Right atrium auricular region (tissue), 2 donors: ENCODE results near the gene ENPP1. TPM values are rescaled to one million over a fixed set of nuclear protein-coding genes. Genes with fewer than 3 reads are reported as not detected.

Source experiments
- DNase-seq: peaks from one replicate; pipeline ENCODE4 v3.0.0-alpha.2; 2019; ENCODE audit warnings: low spot score
- H3K27ac ChIP-seq, 2 donors: fragments of 200-600 bp; sonication (generic); 1 replicate in 1 of 2; 2 replicates in 1 of 2; pipeline ENCODE4 v1.5.1; 2016 to 2019
- H3K27me3 ChIP-seq, 2 donors: fragments of 200-600 bp; sonication (generic); one replicate each; pipeline versions ENCODE4 v1.5.1 to v1.6.0; 2017 to 2019
- H3K36me3 ChIP-seq: fragments of 200-600 bp; sonication (generic); one replicate; pipeline ENCODE4 v1.5.1; 2016
- H3K4me1 ChIP-seq, 2 donors: fragments of 200-600 bp; sonication (generic); one replicate each; pipeline versions ENCODE4 v1.5.1 to v1.6.0; 2017 to 2019
- H3K4me3 ChIP-seq, 2 donors: fragments of 200-600 bp; sonication (generic); 1 replicate in 1 of 2; 2 replicates in 1 of 2; pipeline ENCODE4 v1.5.1; 2017 to 2019; ENCODE audit warnings: mild to moderate bottlenecking in 1 of 2, moderate library complexity in 1 of 2
- H3K9me3 ChIP-seq, 2 donors: fragments of 200-600 bp; sonication (generic); one replicate each; pipeline ENCODE4 v1.5.1; 2019
- total RNA-seq, 2 donors: library from RNA; depleted of rRNA; stranded (reverse); fragments of >200 nt; gene quantifications; one replicate each; pipeline ENCODE4 v1.1.0, GENCODE V29; 2016
- TF ChIP-seq, protein P1 (sequence below), 2 donors: fragments of 200-600 bp; sonication (generic); IDR thresholded peaks; one replicate each; pipeline ENCODE4 v1.5.1; 2019; ENCODE audit warnings: antibody characterized with exemption in 2 of 2

ENPP1 gene
- total RNA-seq, 2 donors from 2014 or later: 3.4 to 5.5 TPM

DNA sequence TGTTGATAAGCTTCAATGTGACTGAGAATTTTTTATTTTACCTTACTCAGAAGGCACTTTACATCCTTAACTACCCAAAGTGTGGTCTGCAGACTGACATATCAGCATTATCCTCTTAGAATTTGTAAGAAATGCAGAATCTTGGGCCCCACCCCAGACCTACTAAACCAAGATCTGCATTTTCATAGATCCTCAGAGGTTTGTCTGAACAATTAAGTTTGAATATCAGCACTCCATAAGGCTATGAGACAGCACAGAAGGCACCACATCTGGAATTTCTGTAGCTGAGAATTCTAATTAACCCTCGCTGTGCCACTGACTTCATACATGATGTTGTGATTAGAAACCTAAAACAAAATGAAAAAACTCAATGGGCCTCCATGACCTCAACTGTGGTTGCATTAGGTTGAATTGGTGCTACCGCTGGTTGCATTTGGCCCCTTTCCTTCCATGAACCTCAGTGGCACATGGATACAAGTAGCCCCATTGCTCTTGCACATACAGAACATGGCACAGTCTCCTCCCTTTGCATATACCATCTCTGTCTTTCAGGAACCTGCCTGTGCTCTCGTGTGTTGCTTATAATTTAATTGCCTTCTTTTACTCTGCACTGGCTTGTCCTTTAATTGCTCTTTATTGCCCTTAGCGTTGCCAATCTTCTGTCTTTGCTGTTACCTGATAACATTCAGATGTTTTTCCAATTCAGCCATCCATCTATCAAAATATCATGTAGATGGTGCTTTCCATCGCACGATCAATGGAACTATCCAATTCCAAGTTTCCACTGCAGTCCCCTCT lies 13.4 kb downstream of the ENPP1 start:
- no peak for DNase-seq
- Histone ChIP-seq H3K4me1 (peaks cover 2 to 10% of the 10 kb centered on the region in 2 donors), H3K36me3 (no peaks in the 10 kb centered on the region), H3K4me3 (no peak overlapping the region), H3K9me3 (no peaks in the 10 kb centered on the region), H3K27me3 (no peaks in the 10 kb centered on the region), H3K27ac (no peak overlapping the region)
- TF ChIP-seq, protein P1, sequence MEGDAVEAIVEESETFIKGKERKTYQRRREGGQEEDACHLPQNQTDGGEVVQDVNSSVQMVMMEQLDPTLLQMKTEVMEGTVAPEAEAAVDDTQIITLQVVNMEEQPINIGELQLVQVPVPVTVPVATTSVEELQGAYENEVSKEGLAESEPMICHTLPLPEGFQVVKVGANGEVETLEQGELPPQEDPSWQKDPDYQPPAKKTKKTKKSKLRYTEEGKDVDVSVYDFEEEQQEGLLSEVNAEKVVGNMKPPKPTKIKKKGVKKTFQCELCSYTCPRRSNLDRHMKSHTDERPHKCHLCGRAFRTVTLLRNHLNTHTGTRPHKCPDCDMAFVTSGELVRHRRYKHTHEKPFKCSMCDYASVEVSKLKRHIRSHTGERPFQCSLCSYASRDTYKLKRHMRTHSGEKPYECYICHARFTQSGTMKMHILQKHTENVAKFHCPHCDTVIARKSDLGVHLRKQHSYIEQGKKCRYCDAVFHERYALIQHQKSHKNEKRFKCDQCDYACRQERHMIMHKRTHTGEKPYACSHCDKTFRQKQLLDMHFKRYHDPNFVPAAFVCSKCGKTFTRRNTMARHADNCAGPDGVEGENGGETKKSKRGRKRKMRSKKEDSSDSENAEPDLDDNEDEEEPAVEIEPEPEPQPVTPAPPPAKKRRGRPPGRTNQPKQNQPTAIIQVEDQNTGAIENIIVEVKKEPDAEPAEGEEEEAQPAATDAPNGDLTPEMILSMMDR (IDR thresholded peaks at IDR 0.05): no peak

DNA sequence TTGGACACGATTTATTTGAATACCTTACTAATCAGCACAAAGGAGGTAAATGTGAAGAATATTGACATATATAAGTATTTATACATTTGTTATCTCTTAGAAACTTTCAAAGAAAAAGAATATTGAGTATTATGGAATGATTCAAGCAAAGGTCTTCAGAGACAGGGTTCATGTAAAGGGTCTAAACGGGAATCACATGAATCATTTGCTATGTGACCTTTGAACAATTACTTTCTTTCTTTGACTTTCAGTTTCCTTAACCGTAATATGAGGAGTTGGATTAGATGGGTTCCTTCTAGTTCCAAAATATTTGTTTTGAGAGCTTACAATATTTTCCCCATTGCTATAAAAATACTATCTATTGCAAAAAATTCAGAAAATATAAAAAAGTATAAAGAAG lies 14.3 kb downstream of the ENPP1 start:
- no peak for DNase-seq
- TF ChIP-seq, protein P1 (IDR thresholded peaks at IDR 0.05): no peak
- Histone ChIP-seq H3K4me1 (peaks cover 2 to 10% of the 10 kb centered on the region in 2 donors), H3K4me3 (no peak overlapping the region), H3K27me3 (no peaks in the 10 kb centered on the region), H3K36me3 (no peaks in the 10 kb centered on the region), H3K9me3 (no peaks in the 10 kb centered on the region), H3K27ac (no peak overlapping the region)

DNA sequence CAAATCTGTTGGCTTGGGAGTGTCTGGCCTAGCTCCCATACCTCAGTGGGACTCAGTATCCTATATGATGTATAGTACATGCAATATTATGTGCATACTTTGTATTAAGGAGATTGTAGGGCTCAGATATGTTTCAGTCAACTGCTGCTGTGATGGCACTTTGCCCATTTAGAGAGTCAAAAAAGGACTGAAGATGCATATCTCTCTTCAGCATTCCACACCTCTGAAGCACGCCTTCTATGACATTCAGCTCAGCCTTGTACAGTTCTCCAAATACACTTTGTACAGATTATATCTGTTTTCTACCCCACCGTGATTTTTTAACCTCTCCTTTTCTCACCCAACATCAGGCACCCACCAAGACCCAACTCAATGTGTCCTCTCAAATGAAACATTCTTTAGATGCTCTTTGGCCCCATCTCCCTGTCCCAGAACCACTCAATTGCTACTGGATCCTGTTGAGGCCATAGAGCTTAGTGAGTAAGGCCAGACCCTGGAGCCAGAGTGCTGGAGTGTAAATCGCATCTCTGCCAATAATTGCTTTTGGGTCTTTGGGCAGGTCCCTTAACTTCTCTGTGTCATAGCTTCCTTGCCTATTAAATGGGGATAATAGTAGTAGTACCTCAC lies 15.6 kb downstream of the ENPP1 start:
- Histone ChIP-seq H3K9me3 (no peaks in the 10 kb centered on the region), H3K36me3 (no peaks in the 10 kb centered on the region), H3K27me3 (no peaks in the 10 kb centered on the region), H3K27ac (no peak overlapping the region), H3K4me3 (no peak overlapping the region), H3K4me1 (peaks cover 2 to 16% of the 10 kb centered on the region in 2 donors)
- no peak for DNase-seq
- TF ChIP-seq, protein P1 (IDR thresholded peaks at IDR 0.05): no peak

DNA sequence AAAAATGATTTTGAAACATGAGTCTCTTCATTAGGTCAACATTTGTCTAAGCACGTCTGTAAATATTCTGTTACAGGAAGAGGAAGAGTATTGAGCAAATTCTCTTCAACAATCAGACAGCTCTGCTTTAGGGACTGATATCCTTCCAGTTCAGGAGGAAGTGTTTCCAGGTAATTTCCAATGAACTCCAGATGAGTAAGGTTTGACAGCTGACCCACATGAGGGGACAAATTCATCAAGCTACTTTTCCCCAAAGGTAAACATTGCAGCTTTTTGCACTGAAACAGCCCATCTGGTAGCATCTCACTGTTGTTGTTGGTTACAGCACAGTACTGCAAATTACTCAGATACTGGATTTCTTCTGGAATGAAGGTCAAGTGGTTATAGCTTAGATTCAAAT lies 18.1 kb downstream of the ENPP1 start:
- Histone ChIP-seq H3K9me3 (no peaks in the 10 kb centered on the region), H3K4me1 (peaks cover 2 to 10% of the 10 kb centered on the region in 2 donors), H3K4me3 (no peak overlapping the region), H3K27me3 (no peaks in the 10 kb centered on the region), H3K36me3 (no peaks in the 10 kb centered on the region), H3K27ac (no peak overlapping the region)
- no peak for DNase-seq
- TF ChIP-seq, protein P1 (IDR thresholded peaks at IDR 0.05): no peak

DNA sequence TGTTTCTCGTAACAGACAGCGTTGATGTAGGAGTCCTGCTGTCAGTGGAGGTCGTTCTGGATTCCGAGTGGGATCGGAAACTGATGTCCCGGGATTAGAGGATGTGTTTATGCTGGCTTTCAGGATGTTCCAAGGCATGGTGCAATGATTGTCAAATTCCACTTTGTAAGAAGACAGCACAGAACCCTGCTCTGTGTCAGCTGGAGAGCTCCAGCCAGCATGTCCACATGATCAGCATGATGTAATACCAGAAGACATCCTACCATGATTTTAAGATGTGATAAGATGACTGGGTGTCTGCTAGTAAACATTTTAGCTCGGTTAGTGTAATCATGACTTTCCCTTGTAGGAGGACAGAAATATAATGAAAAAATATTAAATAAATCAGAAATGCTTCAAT lies 20.3 kb downstream of the ENPP1 start:
- TF ChIP-seq, protein P1 (IDR thresholded peaks at IDR 0.05): no peak
- no peak overlapping the region for H3K27ac ChIP-seq
- H3K4me1 ChIP-seq: peaks cover 0 to 10% of the 10 kb centered on the region in 2 donors
- no peaks in the 10 kb centered on the region for H3K27me3 ChIP-seq
- DNase-seq: no peak
- no peak overlapping the region for H3K4me3 ChIP-seq
- no peaks in the 10 kb centered on the region for H3K36me3 ChIP-seq
- H3K9me3 ChIP-seq: no peaks in the 10 kb centered on the region
